SK-N-SH (cell line): ENCODE results near the gene C21orf91. TPM values are rescaled to one million over a fixed set of nuclear protein-coding genes. Genes with fewer than 3 reads are reported as not detected.

ENCODE experiments used
- CTCF ChIA-PET: fragments of 300-600, 350-600 bp; formaldehyde crosslinking; extraction: SDS; loops from one replicate; lab custom pipeline; 2021; lab: Yijun Ruan, JAX
- POLR2A ChIA-PET: fragments of 350-600 bp; sonication (Branson Sonifier 250); formaldehyde crosslinking; extraction: SDS; loops from one replicate; lab custom pipeline; 2020; ENCODE audit warnings: antibody characterized with exemption, inconsistent platforms; lab: Yijun Ruan, JAX
- DNase-seq: peaks from one replicate; pipeline ENCODE4 v3.0.0; 2012
- H2AFZ ChIP-seq: fragments of 200-600 bp; sonication (generic); 2 replicates; pipeline ENCODE4 v1.8.1; 2016; ENCODE audit warnings: antibody characterized with exemption, mild to moderate bottlenecking, low read depth
- H3F3A ChIP-seq: fragments of 200-600 bp; sonication (generic); replicated peaks from 2 replicates; pipeline ENCODE3; 2016; ENCODE audit warnings: antibody characterized with exemption, mild to moderate bottlenecking; ENCODE audit not compliant: insufficient read depth
- H3K27ac ChIP-seq, 2 experiments: fragments of 200-500 bp in 1 of 2; fragments of 200-600 bp in 1 of 2; sonication (Bioruptor generic) in 1 of 2; sonication (generic), shearing (Covaris generic) in 1 of 2; 2 replicates each; pipeline versions ENCODE4 v1.5.1 to v1.6.1; 2014 to 2016; ENCODE audit warnings: low read depth in 2 of 2, inconsistent platforms in 1 of 2, low read length in 1 of 2, mild to moderate bottlenecking in 1 of 2, mixed read lengths in 1 of 2
- H3K27me3 ChIP-seq: fragments of 200-600 bp; sonication (generic), shearing (Covaris generic); 2 replicates; pipeline ENCODE4 v1.6.1; 2016; ENCODE audit warnings: mixed run types; ENCODE audit not compliant: insufficient read depth
- H3K36me3 ChIP-seq, 2 experiments: fragments of 200-500 bp in 1 of 2; fragments of 200-600 bp in 1 of 2; sonication (Bioruptor generic) in 1 of 2; sonication (generic) in 1 of 2; replicated peaks in 1 of 2; 2 replicates each; pipeline versions ENCODE3 to v1.5.1; 2014 to 2016; ENCODE audit warnings: low read length in 1 of 2, mild to moderate bottlenecking in 1 of 2; ENCODE audit not compliant: insufficient read depth in 2 of 2, control insufficient read depth in 1 of 2
- H3K4me1 ChIP-seq, 2 experiments: fragments of 200-500 bp in 1 of 2; fragments of 200-600 bp in 1 of 2; sonication (Bioruptor generic) in 1 of 2; sonication (generic), shearing (Covaris generic) in 1 of 2; 2 replicates each; pipeline versions ENCODE4 v1.5.1 to v1.6.1; 2014 to 2016; ENCODE audit warnings: low read depth in 1 of 2, low read length in 1 of 2, mixed run types in 1 of 2; ENCODE audit not compliant: insufficient read depth in 2 of 2, control insufficient read depth in 1 of 2
- H3K4me2 ChIP-seq: fragments of 200-600 bp; sonication (generic), shearing (Covaris generic); 2 replicates; pipeline ENCODE4 v1.6.1; 2017; ENCODE audit warnings: mixed run types
- H3K4me3 ChIP-seq, 2 experiments: fragments of 200-500 bp in 1 of 2; fragments of 200-600 bp in 1 of 2; sonication (Bioruptor generic) in 1 of 2; sonication (generic), shearing (Covaris generic) in 1 of 2; 2 replicates each; pipeline versions ENCODE4 v1.5.1 to v1.8.1; 2014 to 2016; ENCODE audit warnings: low read depth in 2 of 2, inconsistent platforms in 1 of 2, low read length in 1 of 2, mild to moderate bottlenecking in 1 of 2, mixed read lengths in 1 of 2, moderate library complexity in 1 of 2
- H3K79me2 ChIP-seq: fragments of 200-600 bp; sonication (generic); 2 replicates; pipeline ENCODE4 v1.8.1; 2017; ENCODE audit warnings: mild to moderate bottlenecking; ENCODE audit not compliant: insufficient read depth
- H3K9ac ChIP-seq: fragments of 200-600 bp; sonication (generic); 2 replicates; pipeline ENCODE4 v1.6.1; 2017; ENCODE audit warnings: mixed run types
- H3K9me2 ChIP-seq: fragments of 200-600 bp; sonication (generic); 2 replicates; pipeline ENCODE4 v1.6.1; 2017; ENCODE audit warnings: mixed run types
- H3K9me3 ChIP-seq: fragments of 200-600 bp; sonication (generic); 2 replicates; pipeline ENCODE4 v1.6.1; 2017; ENCODE audit warnings: mixed run types, mild to moderate bottlenecking, moderate library complexity
- H4K20me1 ChIP-seq: fragments of 200-600 bp; sonication (generic); 2 replicates; pipeline ENCODE4 v1.6.1; 2017; ENCODE audit warnings: mild to moderate bottlenecking, mixed run types; ENCODE audit not compliant: insufficient read depth
- CHD2 ChIP-seq: fragments of 150-350 bp; IDR thresholded peaks from 2 replicates; pipeline ENCODE4 v1.6.1; 2018; ENCODE audit warnings: low read length; ENCODE audit not compliant: partially characterized antibody
- ELF1 ChIP-seq: IDR thresholded peaks from 2 replicates; pipeline ENCODE4 v1.4.0; 2012
- MXI1 ChIP-seq: IDR thresholded peaks from 2 replicates; pipeline ENCODE4 v1.6.1; 2012; ENCODE audit warnings: mild to moderate bottlenecking, low read depth, low read length, improper control_type of control experiment
- NRF1 ChIP-seq: IDR thresholded peaks from 2 replicates; pipeline ENCODE4 v1.6.1; 2012; ENCODE audit warnings: low read depth, mild to moderate bottlenecking, low read length
- RAD21 ChIP-seq: IDR thresholded peaks from 2 replicates; pipeline ENCODE4 v1.6.1; 2012; ENCODE audit warnings: mild to moderate bottlenecking, low read length
- SMC3 ChIP-seq: IDR thresholded peaks from 2 replicates; pipeline ENCODE4 v1.6.1; 2012; ENCODE audit warnings: low read depth, low read length, improper control_type of control experiment
- TAF1 ChIP-seq: IDR thresholded peaks from 2 replicates; pipeline ENCODE4 v1.6.1; 2012; ENCODE audit warnings: low read depth, mild to moderate bottlenecking, low read length, moderate library complexity, borderline replicate concordance
- TCF12 ChIP-seq: IDR thresholded peaks from 2 replicates; pipeline ENCODE4 v1.4.0; 2012
- USF2 ChIP-seq: fragments of 150-350 bp; IDR thresholded peaks from 2 replicates; pipeline ENCODE4 v1.6.1; 2017; ENCODE audit warnings: antibody characterized with exemption, low read length, low read depth, borderline replicate concordance
- YY1 ChIP-seq: IDR thresholded peaks from 2 replicates; pipeline ENCODE4 v1.4.0; 2012; ENCODE audit warnings: low read depth, mild to moderate bottlenecking
- polyA plus RNA-seq, 3 experiments: library from polyadenylated mRNA; depleted of rRNA; stranded (reverse); fragments of >200 nt; gene quantifications; 2 replicates each; pipeline ENCODE4 v1.2.3, GENCODE V29; 2012
- TF ChIP-seq, protein P1 (sequence below): IDR thresholded peaks from 2 replicates; pipeline ENCODE4 v1.4.0; 2012; ENCODE audit warnings: low read depth, borderline replicate concordance
- TF ChIP-seq, protein P2 (sequence below): IDR thresholded peaks from 2 replicates; pipeline ENCODE4 v1.6.1; 2012; ENCODE audit warnings: mild to moderate bottlenecking, low read depth, low read length, moderate library complexity

C21orf91 gene
- polyA plus RNA-seq, 1 of the 3 experiments (the other 2 are of a cell fraction) = 2.2 TPM

DNA sequence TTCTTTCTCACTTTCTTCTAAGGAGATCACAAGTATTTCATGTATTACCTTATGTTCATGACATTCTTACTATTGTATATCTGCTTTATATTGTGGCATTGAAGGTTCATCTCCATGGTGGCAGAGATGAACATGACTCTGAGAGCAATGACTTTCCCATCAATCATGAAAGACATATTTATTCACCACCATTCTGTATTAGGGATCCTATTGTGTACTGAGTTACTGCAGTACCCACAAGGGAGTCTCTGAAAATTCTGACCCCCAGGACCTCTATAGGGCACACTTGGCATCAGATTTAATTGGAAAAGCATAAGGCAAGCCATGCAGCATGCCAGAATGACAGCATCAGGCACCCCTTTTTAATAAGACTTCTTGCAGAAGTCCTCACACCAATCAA lies 21.9 kb upstream of the C21orf91 start:
- H3K27ac ChIP-seq = no peak overlapping the region

More for the DNA sequence above, 21.9 kb upstream of the C21orf91 start:
- H3K79me2 ChIP-seq = no peaks in the 10 kb centered on the region
- TF ChIP-seq ELF1 (no peak), NRF1 (no peak), YY1 (no peak), TAF1 (no peak), USF2 (no peak), RAD21 (no peak), MXI1 (no peak), CHD2 (no peak), SMC3 (no peak), TCF12 (no peak)
- TF ChIP-seq, protein P1, sequence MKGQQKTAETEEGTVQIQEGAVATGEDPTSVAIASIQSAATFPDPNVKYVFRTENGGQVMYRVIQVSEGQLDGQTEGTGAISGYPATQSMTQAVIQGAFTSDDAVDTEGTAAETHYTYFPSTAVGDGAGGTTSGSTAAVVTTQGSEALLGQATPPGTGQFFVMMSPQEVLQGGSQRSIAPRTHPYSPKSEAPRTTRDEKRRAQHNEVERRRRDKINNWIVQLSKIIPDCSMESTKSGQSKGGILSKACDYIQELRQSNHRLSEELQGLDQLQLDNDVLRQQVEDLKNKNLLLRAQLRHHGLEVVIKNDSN = no peak
- TF ChIP-seq, protein P2, sequence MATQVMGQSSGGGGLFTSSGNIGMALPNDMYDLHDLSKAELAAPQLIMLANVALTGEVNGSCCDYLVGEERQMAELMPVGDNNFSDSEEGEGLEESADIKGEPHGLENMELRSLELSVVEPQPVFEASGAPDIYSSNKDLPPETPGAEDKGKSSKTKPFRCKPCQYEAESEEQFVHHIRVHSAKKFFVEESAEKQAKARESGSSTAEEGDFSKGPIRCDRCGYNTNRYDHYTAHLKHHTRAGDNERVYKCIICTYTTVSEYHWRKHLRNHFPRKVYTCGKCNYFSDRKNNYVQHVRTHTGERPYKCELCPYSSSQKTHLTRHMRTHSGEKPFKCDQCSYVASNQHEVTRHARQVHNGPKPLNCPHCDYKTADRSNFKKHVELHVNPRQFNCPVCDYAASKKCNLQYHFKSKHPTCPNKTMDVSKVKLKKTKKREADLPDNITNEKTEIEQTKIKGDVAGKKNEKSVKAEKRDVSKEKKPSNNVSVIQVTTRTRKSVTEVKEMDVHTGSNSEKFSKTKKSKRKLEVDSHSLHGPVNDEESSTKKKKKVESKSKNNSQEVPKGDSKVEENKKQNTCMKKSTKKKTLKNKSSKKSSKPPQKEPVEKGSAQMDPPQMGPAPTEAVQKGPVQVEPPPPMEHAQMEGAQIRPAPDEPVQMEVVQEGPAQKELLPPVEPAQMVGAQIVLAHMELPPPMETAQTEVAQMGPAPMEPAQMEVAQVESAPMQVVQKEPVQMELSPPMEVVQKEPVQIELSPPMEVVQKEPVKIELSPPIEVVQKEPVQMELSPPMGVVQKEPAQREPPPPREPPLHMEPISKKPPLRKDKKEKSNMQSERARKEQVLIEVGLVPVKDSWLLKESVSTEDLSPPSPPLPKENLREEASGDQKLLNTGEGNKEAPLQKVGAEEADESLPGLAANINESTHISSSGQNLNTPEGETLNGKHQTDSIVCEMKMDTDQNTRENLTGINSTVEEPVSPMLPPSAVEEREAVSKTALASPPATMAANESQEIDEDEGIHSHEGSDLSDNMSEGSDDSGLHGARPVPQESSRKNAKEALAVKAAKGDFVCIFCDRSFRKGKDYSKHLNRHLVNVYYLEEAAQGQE = no peak
- H3K36me3 ChIP-seq = no peaks in the 10 kb centered on the region
- H3K27me3 ChIP-seq = no peaks in the 10 kb centered on the region; the same call in 1 of the 2 replicates
- H2AFZ ChIP-seq = no peak overlapping the region
- POLR2A ChIA-PET = no interaction called here
- CTCF ChIA-PET = no interaction called here
- no peak overlapping the region for H3K9ac ChIP-seq
- no peaks in the 10 kb centered on the region for H4K20me1 ChIP-seq
- H3K4me1 ChIP-seq = no peaks in the 10 kb centered on the region
- no peak overlapping the region for H3K4me2 ChIP-seq
- no peaks in the 10 kb centered on the region for H3K9me3 ChIP-seq
- no peak for DNase-seq
- H3K9me2 ChIP-seq = no peaks in the 10 kb centered on the region
- no peak overlapping the region for H3K4me3 ChIP-seq
- H3F3A ChIP-seq = no peaks in the 10 kb centered on the region
